ENCODE measurements around the gene TRAPPC14. TPM values are rescaled to one million over a fixed set of nuclear protein-coding genes. Genes with fewer than 3 reads are reported as not detected.
A peak's percentile ranks its signal among the peaks of the same experiment; 100 is the strongest.
"Not testable (repeated sequence)": the region's sequence is repeated elsewhere in the genome, so short reads cannot be mapped to it uniquely, and the experiment has no call there.

The TRAPPC14 gene
- total RNA-seq, 2 donors from 2014 or later: 22.1 to 28.8 TPM

GRCh38 chr7:100155553-100156317 lies 2.8 kb downstream of the TRAPPC14 start:
- H3K36me3 Mint-ChIP-seq (ENCODE audit: insufficient read depth in 2 of 2): peaks cover 7 to 12% of the 10 kb centered on the region in 2 donors
- no peak overlapping the region for H3K4me3 Mint-ChIP-seq
- H3K4me1 Mint-ChIP-seq (ENCODE audit: low read depth): peaks cover 56% of the 10 kb centered on the region
- no peaks in the 10 kb centered on the region for H3K27me3 Mint-ChIP-seq (ENCODE audit: low read depth)
- H3K27ac Mint-ChIP-seq: no peak overlapping the region
- ATAC-seq (replicated peaks in 1 of 2) (no peak), DNase-seq (no peak)
- H3K9me3 Mint-ChIP-seq: no peaks in the 10 kb centered on the region

- no peak overlapping the region for H3K27ac Mint-ChIP-seq
- H3K27me3 Mint-ChIP-seq (ENCODE audit: low read depth): no peaks in the 10 kb centered on the region
- peaks cover 65% of the 10 kb centered on the region for H3K4me1 Mint-ChIP-seq (ENCODE audit: low read depth)
- no peak for DNase-seq
- H3K36me3 Mint-ChIP-seq (ENCODE audit: insufficient read depth in 2 of 2): peaks cover 12 to 17% of the 10 kb centered on the region in 2 donors
- no peak overlapping the region for H3K4me3 Mint-ChIP-seq
- no peaks in the 10 kb centered on the region for H3K9me3 Mint-ChIP-seq
- ATAC-seq (replicated peaks in 1 of 2): no peak
Observed at GRCh38 chr7:100154651-100155491, 3.7 kb downstream of the TRAPPC14 start.

- no peak overlapping the region for H3K4me3 Mint-ChIP-seq
- ATAC-seq (replicated peaks in 1 of 2) (no peak), DNase-seq (no peak)
- H3K4me1 Mint-ChIP-seq (ENCODE audit: low read depth): peaks cover 66% of the 10 kb centered on the region
- H3K27me3 Mint-ChIP-seq (ENCODE audit: low read depth): no peaks in the 10 kb centered on the region
- H3K9me3 Mint-ChIP-seq: no peaks in the 10 kb centered on the region
- H3K27ac Mint-ChIP-seq: no peak overlapping the region
- peaks cover 12 to 17% of the 10 kb centered on the region in 2 donors for H3K36me3 Mint-ChIP-seq (ENCODE audit: insufficient read depth in 2 of 2)
Observed at GRCh38 chr7:100153708-100154535, 4.6 kb downstream of the TRAPPC14 start.

DNA sequence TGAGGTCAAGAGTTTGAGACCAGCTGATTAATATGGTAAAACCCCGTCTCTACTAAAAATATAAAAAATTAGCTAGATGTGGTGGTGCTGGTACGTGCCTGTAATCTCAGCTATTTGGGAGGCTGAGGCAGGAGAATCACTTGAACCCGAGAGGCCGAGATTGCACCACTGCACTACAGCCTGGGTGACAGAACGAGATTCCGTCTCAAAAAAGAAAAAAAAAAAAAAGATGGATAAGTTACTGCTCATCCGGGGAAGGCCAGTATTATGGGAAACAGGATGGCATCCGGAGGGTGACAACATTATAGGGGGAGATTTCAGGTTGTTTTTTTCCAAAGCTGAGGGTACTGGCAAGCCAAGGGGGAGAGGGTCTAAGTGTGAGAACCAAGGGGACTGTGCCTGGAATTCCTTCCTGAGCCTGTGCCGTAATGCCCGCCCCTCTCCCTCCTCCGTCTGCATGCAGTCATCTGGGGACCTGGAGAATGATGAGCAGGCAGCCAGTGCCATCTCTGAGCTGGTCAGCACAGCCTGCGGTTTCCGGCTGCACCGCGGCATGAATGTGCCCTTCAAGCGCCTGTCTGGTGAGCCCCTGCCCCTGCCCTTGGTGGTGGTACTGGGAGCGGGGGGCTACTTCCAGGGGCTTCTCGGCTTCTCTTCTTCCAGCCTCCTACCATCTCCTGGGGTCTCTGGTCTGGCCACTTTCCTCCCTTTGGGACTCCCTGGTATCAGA lies 5.4 kb downstream of the TRAPPC14 start:
- H3K4me1 Mint-ChIP-seq (ENCODE audit: low read depth): peaks cover 71% of the 10 kb centered on the region
- H3K27ac Mint-ChIP-seq: no peak overlapping the region
- H3K36me3 Mint-ChIP-seq (ENCODE audit: insufficient read depth in 2 of 2): peaks cover 12 to 20% of the 10 kb centered on the region in 2 donors
- H3K9me3 Mint-ChIP-seq: no peaks in the 10 kb centered on the region
- H3K27me3 Mint-ChIP-seq (ENCODE audit: low read depth): no peaks in the 10 kb centered on the region
- DNase-seq: no peak
- no peak for ATAC-seq (replicated peaks in 1 of 2)
- no peak overlapping the region for H3K4me3 Mint-ChIP-seq

DNA sequence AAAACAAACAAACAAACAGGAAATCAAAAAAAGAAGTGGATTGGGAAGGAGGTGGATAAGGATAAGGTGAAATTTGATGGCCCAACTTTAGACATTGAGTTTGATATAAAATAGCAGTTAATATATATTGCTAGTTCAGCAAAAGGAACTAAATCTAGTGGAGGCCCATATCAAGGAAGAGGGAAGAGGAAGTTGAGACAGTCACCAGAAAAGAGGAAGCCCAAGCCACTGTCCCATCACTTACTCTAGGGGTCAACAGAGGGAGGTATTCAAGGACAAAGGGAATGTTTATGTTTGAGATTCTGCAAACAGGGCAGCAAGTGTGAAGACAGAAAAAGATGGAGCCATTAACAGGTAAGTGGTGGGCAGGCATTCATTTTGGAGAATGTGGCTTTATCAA lies 6.1 kb downstream of the TRAPPC14 start:
- H3K4me3 Mint-ChIP-seq: no peak overlapping the region
- no peak for DNase-seq
- no peaks in the 10 kb centered on the region for H3K9me3 Mint-ChIP-seq
- H3K27ac Mint-ChIP-seq: peak overlapping the region; percentile 12
- no peak for ATAC-seq (replicated peaks in 1 of 2)
- H3K4me1 Mint-ChIP-seq (ENCODE audit: low read depth): peaks cover 72% of the 10 kb centered on the region
- no peaks in the 10 kb centered on the region for H3K27me3 Mint-ChIP-seq (ENCODE audit: low read depth)
- H3K36me3 Mint-ChIP-seq (ENCODE audit: insufficient read depth in 2 of 2): peaks cover 10 to 16% of the 10 kb centered on the region in 2 donors

- H3K27ac Mint-ChIP-seq: peak within 1 kb of the TSS; percentile 90
- H3K4me3 Mint-ChIP-seq: peak within 1 kb of the TSS; percentile 89 to 100
- peaks cover 10 to 14% of the 10 kb centered on the region in 2 donors for H3K36me3 Mint-ChIP-seq (ENCODE audit: insufficient read depth in 2 of 2)
- H3K9me3 Mint-ChIP-seq: no peaks in the 10 kb centered on the region
- peak; percentile 97 for ATAC-seq (replicated peaks in 1 of 2)
- H3K4me1 Mint-ChIP-seq (ENCODE audit: low read depth): peaks cover 49% of the 10 kb centered on the region
- peak; percentile 97 to 100 for DNase-seq
- H3K27me3 Mint-ChIP-seq (ENCODE audit: low read depth): no peaks in the 10 kb centered on the region
Observed at GRCh38 chr7:100148559-100149328, 9.8 kb downstream of the TRAPPC14 start, which contains the start of gene LAMTOR4. LAMTOR4 (plus strand) TSS chr7:100148918; CDS start chr7:100148973, 55 bp downstream.

DNA sequence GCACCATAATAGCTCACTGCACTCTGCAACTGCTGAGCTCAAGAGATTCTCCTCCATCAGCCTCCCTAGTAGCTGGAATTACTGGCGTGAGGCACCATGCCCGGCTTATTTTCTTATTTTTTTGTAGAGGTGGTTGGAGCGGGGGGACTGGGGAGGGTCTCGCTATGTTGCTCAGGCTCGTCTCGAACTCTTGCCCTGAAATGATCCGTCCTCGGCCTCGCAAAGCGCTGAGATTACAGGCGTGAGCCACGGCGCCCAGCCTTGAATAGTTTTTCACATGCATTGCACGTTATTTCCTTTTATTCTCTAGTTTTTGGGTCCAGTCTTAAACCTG lies 10.3 kb downstream of the TRAPPC14 start:
- peaks cover 49% of the 10 kb centered on the region for H3K4me1 Mint-ChIP-seq (ENCODE audit: low read depth)
- H3K4me3 Mint-ChIP-seq: peak overlapping the region; percentile 89 to 100
- DNase-seq (no peak), ATAC-seq (replicated peaks in 1 of 2) (no peak)
- H3K9me3 Mint-ChIP-seq: no peaks in the 10 kb centered on the region
- H3K27me3 Mint-ChIP-seq (ENCODE audit: low read depth): no peaks in the 10 kb centered on the region
- H3K36me3 Mint-ChIP-seq (ENCODE audit: insufficient read depth in 2 of 2): peaks cover 10 to 14% of the 10 kb centered on the region in 2 donors
- peak overlapping the region; percentile 90 for H3K27ac Mint-ChIP-seq

GRCh38 chr7:100147278-100147677 lies 11.2 kb downstream of the TRAPPC14 start:
- ATAC-seq (replicated peaks in 1 of 2) (no peak), DNase-seq (no peak)
- H3K9me3 Mint-ChIP-seq: no peaks in the 10 kb centered on the region
- H3K4me3 Mint-ChIP-seq: no peak overlapping the region
- no peaks in the 10 kb centered on the region for H3K27me3 Mint-ChIP-seq (ENCODE audit: low read depth)
- peaks cover 6 to 10% of the 10 kb centered on the region in 2 donors for H3K36me3 Mint-ChIP-seq (ENCODE audit: insufficient read depth in 2 of 2)
- H3K27ac Mint-ChIP-seq: no peak overlapping the region
- peaks cover 40% of the 10 kb centered on the region for H3K4me1 Mint-ChIP-seq (ENCODE audit: low read depth)

DNA sequence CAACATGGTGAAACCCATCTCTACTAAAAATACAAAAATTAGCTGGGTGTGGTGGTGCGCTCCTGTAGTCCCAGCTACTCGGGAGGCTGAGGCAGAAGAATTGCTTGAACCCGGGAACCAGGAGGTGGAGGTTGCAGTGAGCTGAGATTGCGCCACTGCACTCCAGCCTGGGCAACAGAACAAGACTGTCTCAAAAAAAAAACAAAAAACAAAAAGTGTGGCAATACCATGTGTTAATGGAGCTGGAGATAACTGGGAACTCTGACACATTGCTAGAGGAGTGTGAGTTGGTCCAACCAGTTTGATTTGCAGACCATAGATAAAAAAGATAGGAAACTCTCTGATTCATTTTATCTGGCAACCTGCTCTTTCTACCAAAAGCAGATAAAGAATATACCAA lies 12.2 kb downstream of the TRAPPC14 start:
- not testable (repeated sequence) for H3K9me3 Mint-ChIP-seq; H3K27me3 Mint-ChIP-seq (ENCODE audit: low read depth); H3K4me3 Mint-ChIP-seq; ATAC-seq (replicated peaks in 1 of 2); H3K36me3 Mint-ChIP-seq (ENCODE audit: insufficient read depth in 2 of 2); H3K27ac Mint-ChIP-seq; DNase-seq
- H3K4me1 Mint-ChIP-seq (ENCODE audit: low read depth): peaks cover 35% of the 10 kb centered on the region

DNA sequence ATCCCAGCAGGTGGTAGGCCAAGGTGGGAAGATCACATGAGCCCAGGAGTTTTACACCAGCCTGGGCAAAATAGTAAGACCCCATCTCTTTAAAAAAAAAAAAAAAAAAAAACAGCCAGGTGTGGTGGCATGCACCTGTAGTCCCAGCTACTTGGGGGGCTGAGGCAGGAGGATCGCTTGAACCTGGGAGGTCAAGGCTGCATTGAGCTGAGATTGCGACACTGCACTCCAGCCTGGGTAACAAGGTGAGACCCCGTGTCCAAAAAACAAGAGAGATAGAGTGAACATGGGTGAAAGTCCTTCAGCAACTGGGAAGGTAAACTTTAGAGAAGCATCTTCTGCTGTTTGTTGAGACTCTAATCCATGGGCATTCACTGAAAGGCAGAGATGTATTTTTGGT lies 16.1 kb downstream of the TRAPPC14 start:
- no peak for ATAC-seq (replicated peaks in 1 of 2)
- no peaks in the 10 kb centered on the region for H3K9me3 Mint-ChIP-seq
- no peak overlapping the region for H3K27ac Mint-ChIP-seq
- peaks cover 17% of the 10 kb centered on the region for H3K4me1 Mint-ChIP-seq (ENCODE audit: low read depth)
- H3K27me3 Mint-ChIP-seq (ENCODE audit: low read depth): no peaks in the 10 kb centered on the region
- H3K4me3 Mint-ChIP-seq: no peak overlapping the region
- DNase-seq: no peak
- H3K36me3 Mint-ChIP-seq (ENCODE audit: insufficient read depth in 2 of 2): no peaks in the 10 kb centered on the region

GRCh38 chr7:100141555-100141949 lies 17.0 kb downstream of the TRAPPC14 start:
- H3K27me3 Mint-ChIP-seq (ENCODE audit: low read depth): no peaks in the 10 kb centered on the region
- ATAC-seq (replicated peaks in 1 of 2) (no peak), DNase-seq (no peak)
- no peaks in the 10 kb centered on the region for H3K9me3 Mint-ChIP-seq
- no peaks in the 10 kb centered on the region for H3K36me3 Mint-ChIP-seq (ENCODE audit: insufficient read depth in 2 of 2)
- no peak overlapping the region for H3K4me3 Mint-ChIP-seq
- peaks cover 17% of the 10 kb centered on the region for H3K4me1 Mint-ChIP-seq (ENCODE audit: low read depth)
- H3K27ac Mint-ChIP-seq: no peak overlapping the region

Data from activated T-cell treated with anti-CD3 and anti-CD28 coated beads, Interleukin-2, amount 50 U/mL, for 72 hours (primary cell).